HG02623 (cell line): ENCODE results near the gene XAGE1A.
"Not testable (repeated sequence)": the region's sequence is repeated elsewhere in the genome, so short reads cannot be mapped to it uniquely, and the experiment has no call there.

Source experiments
- ATAC-seq: cut with Tn5 transposase; IDR thresholded peaks from one replicate; pipeline ENCODE4 v1.9.1; 2021; ENCODE audit warnings: moderate library complexity; ENCODE audit not compliant: unreplicated experiment

Gene XAGE1A, protein sequence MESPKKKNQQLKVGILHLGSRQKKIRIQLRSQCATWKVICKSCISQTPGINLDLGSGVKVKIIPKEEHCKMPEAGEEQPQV

DNA sequence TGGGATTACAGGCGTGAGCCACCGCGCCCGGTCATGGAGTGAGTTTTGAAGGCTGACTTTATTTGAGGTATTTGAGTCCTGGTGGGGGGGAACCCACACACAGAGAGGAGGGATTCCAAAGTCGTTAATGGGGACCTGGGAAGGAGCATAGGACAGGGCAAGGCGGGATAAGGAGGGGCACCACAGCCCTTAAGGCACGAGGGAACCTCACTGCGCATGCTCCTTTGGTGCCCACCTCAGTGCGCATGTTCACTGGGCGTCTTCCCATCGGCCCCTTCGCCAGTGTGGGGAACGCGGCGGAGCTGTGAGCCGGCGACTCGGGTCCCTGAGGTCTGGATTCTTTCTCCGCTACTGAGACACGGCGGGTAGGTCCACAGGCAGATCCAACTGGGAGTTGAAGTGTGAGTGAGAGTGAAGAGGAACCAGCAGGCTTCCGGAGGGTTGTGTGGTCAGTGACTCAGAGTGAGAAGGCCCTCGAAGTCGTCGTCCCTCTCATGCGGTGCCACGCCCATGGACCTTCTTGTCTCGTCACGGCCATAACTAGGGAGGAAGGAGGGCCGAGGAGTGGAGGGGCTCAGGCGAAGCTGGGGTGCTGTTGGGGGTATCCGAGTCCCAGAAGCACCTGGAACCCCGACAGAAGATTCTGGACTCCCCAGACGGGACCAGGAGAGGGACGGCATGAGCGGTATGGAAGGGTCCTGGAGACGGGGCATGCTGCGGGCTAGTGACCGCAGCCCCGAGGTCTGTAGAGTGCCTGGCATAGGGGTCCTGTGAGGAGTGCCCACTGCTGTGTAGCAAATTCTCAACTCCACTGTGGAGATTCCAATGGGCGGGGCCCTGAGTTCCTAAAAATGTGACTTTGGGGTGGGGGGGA, at the start of gene XAGE1A:
Gene XAGE1A, plus strand, starts transcription at position 264 of the 874 bp plus-strand sequence. CDS start 1,554 bp downstream, outside the sequence.
- not testable (repeated sequence) for ATAC-seq

DNA sequence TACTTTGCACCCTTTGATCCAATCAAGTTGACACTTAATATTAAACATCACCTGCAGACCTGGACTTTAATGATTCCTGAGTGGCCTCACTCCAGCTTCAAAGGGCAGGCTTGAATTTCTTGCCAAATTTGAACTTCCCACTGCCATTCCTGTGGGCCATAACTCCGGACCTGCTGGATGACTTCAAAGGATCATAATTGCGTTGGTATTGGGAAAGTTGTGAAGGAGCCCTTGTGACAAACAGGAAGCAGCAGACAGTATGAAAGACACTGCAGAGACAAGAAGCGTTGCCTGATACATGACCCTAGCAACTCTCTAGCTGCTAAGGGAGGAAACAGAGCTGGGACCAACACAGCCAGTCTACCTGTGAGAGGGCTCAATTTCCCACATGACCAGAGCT, 43.6 kb upstream of the XAGE1A start:
- ATAC-seq, result not testable (repeated sequence)

DNA sequence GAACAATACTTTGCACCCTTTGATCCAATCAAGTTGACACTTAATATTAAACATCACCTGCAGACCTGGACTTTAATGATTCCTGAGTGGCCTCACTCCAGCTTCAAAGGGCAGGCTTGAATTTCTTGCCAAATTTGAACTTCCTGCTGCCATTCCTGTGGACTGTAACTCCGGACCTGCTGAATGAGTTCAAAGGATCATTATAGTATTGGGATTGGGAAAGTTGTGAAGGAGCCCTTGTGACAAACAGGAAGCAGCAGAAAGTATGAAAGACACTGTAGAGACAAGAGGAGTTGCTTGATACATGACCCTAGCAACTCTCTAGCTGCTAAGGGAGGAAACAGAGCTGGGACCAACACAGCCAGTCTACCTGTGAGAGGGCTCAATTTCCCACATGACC, 24.3 kb upstream of the XAGE1A start:
- ATAC-seq, result not testable (repeated sequence)

DNA sequence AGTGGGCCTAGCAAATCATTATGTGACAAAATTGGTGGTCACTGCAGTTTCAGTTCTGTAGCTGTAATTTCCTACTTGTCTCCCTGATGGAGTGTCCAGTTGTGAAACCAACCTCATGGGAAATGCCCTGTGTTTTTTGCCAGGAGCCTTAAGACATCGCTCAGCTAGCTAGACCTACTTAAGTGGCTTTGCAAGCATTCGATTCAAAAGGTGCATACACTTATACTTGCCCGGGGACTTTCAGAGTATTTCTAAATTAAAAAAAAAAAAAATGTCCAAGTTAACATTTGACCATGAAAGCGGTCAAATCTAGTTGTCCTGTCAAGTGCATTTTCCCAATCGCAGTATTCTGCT, 788 bp downstream of the XAGE1A start:
- not testable (repeated sequence) for ATAC-seq

DNA sequence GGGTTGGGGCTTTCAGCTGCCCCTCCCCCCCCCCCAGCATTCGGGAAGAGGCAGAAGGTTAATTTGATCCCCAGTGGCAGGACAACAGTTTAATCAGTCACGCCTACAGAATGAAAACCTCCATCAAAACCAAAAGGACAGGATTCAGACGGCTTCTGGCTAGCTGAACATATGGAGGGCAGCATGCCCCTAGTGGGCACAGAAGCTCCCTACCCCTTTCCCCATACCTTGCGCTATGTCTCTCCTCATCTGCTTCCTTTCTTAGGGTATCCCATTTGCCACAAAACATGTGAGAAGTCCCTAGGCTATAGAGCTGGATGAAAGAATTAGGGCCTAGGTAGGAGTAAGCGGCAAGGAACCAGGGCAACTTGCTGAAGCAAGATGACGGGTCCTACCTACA, 5.8 kb downstream of the XAGE1A start:
- not testable (repeated sequence) for ATAC-seq

DNA sequence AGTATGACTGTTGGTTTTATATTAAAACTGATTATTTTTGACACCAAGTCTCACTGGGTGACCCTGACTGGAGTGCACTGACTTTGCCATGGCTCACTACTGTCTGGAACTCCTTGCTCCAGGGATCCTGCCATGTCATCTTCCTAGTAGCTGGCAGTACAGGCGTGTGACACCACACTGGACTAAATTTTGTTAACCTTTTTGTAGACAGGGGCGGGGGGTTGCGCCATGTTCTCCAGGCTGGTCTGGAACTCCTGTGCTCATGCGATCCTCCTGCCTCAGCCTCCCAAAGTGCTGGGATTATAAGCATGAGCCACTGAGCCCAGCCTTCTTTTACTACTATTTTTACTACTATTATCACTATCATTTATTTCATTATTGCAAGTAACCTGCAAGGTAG, 8.9 kb downstream of the XAGE1A start:
- ATAC-seq, result no peak

DNA sequence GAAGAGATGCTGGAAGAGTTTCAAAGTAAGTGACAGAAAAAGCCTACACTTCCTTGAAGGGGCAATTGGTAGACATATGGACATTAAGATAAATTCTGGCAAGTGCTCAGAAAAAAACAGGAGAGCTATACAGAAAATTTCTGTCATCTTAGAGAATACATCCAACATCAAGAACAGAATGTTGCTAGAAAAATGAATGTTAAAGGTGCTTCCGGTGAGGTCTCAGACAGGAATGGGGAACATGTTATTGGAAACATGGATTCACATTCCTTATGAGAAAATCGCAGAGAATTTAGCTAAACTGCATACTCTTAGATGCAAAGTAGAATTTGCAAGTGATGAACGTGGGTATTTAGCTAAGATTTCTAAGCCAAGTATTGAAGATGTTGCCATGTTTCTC, 11.7 kb downstream of the XAGE1A start:
- no peak for ATAC-seq

DNA sequence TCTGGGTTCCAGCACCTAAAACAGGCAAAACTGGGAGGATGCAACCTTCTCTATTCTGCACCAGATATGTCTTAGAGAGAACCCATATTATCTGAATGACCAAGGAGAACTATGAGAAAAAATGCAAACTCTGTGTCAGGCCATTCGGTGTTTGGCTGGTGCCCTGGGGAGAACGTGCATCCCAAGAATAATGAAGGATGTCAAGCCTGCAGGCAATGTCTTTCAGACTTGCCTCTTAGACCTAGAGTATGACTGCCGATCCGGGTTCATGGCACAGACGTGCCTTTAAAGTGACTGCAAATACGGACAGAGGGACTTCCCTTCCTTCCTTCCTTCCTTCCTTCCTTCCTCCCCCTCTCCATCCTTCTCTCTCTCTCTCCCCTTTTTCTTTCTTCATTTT, 14.3 kb downstream of the XAGE1A start:
- ATAC-seq, result no peak

DNA sequence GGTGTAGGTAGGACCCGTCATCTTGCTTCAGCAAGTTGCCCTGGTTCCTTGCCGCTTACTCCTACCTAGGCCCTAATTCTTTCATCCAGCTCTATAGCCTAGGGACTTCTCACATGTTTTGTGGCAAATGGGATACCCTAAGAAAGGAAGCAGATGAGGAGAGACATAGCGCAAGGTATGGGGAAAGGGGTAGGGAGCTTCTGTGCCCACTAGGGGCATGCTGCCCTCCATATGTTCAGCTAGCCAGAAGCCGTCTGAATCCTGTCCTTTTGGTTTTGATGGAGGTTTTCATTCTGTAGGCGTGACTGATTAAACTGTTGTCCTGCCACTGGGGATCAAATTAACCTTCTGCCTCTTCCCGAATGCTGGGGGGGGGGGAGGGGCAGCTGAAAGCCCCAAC, 15.5 kb downstream of the XAGE1A start:
- ATAC-seq, result not testable (repeated sequence)

DNA sequence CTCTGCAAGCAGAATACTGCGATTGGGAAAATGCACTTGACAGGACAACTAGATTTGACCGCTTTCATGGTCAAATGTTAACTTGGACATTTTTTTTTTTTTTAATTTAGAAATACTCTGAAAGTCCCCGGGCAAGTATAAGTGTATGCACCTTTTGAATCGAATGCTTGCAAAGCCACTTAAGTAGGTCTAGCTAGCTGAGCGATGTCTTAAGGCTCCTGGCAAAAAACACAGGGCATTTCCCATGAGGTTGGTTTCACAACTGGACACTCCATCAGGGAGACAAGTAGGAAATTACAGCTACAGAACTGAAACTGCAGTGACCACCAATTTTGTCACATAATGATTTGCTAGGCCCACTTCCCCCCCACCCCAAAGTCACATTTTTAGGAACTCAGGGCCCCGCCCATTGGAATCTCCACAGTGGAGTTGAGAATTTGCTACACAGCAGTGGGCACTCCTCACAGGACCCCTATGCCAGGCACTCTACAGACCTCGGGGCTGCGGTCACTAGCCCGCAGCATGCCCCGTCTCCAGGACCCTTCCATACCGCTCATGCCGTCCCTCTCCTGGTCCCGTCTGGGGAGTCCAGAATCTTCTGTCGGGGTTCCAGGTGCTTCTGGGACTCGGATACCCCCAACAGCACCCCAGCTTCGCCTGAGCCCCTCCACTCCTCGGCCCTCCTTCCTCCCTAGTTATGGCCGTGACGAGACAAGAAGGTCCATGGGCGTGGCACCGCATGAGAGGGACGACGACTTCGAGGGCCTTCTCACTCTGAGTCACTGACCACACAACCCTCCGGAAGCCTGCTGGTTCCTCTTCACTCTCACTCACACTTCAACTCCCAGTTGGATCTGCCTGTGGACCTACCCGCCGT, 20.7 kb downstream of the XAGE1A start:
- not testable (repeated sequence) for ATAC-seq

DNA sequence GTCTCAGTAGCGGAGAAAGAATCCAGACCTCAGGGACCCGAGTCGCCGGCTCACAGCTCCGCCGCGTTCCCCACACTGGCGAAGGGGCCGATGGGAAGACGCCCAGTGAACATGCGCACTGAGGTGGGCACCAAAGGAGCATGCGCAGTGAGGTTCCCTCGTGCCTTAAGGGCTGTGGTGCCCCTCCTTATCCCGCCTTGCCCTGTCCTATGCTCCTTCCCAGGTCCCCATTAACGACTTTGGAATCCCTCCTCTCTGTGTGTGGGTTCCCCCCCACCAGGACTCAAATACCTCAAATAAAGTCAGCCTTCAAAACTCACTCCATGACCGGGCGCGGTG, 21.3 kb downstream of the XAGE1A start, which contains the start of gene XAGE1B:
Gene XAGE1B, minus strand, starts transcription at position 77 of the 339 bp plus-strand sequence. CDS start 1,536 bp downstream, outside the sequence.
- ATAC-seq, result not testable (repeated sequence)

DNA sequence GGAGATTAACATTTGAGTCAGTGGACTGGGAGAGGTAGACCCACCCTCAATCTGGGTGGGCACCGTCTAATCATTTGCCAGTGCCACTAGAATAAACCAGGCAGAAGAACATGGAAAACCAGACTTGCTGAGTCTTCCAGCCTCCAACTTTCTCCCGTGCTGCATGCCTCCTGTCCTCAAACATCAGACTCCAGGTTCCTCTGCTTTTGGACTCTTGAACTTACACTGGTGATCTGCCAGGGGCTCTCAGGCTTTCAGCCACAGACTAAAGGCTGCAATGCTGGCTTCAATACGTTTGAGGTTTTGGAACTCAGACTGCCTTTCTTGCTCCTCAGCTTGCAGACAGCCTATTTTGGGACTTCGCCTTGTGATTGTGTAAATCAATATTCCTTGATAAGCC, 45.4 kb downstream of the XAGE1A start:
- not testable (repeated sequence) for ATAC-seq

DNA sequence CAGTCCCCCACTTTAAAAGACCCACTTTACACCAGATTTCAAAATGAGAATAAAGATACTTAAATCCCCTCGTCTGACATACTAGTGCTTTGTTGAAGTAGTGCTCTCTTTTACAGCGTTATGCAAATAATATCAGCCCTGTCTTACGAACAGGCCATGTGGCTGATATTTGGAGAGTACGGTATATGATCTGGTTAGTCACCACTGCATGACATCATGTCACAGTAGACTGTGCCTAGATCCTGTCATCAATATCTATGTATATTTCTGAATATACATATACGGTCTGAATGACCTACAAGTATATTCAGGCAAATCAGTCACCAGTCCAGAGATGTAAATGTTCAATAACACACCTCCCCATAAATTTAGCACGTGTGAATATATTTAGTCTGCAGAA, 46.7 kb downstream of the XAGE1A start:
- no peak for ATAC-seq

DNA sequence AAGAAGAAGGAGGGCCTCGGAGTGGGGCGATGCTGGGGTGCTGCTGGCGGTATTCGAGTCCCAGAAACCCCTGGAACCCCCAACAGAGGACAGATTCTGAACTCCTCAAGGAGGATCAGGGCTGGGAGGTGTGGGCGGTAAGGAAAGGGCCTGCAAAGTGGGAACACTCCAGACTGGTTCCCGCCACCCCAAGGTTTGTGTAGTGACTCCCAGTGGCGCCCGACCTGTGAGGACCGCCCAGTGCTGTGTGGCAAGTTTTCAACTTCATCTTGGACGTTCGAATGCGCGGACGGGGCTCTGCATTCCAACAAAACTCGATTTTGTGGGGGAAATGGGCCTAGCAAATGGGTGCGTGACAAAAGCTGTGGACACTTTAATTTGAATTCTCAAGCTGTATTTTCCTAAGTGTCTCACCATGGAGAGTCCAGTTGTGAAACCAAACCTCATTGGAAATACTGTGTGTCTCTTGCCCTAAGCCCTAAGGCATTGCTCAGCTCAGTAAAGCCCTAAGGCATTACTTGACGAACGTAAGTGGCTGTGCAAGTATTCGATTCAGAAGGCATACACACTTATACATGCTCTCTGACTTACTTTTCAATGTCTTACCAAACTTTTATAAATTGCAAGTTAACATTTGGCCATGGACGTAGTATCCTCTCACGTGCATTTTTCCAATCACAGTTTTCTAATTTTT, 48.7 kb downstream of the XAGE1A start:
- no peak for ATAC-seq

DNA sequence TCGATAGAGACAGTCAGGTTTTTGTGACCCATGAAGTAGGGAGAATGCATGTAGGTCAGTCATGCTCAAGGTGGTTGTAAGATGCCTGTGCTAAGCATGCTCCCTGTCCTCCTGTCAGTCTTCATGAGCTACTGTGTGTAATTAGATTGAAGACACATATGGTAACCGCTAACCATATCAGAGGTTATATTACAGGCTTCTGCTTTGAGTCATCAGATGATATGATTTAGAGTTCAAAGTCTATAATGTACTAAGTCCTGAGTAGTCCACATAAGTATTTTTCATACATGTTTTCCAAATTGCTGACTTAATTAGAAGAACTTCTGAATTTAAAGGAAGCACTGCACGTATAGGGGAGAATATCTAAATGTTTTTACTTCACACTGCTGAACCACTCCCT, 53.2 kb downstream of the XAGE1A start:
- not testable (repeated sequence) for ATAC-seq
